HepG2 (cell line): ENCODE data around the gene TMEM87A. TPM values are rescaled to one million over a fixed set of nuclear protein-coding genes. Genes with fewer than 3 reads are reported as not detected.

ENCODE experiments used
- ATAC-seq: fragments of 200-7000 bp; cut with Tn5 transposase; 3 replicates; pipeline ENCODE4 v1.9.1; 2020; ENCODE audit warnings: mild to moderate bottlenecking, moderate library complexity
- BruUV-seq: library from RNA; stranded (reverse); fragments of 400-500 nt; replicated peaks from 2 replicates; lab custom pipeline; 2021; lab: Mats Ljungman, UMichigan
- CTCF ChIA-PET: fragments of 300-600 bp; formaldehyde crosslinking; extraction: SDS; loops from one replicate; lab custom pipeline; 2021; ENCODE audit warnings: low total read pairs, inconsistent platforms, low intra/inter-chr PET ratio; lab: Yijun Ruan, JAX
- POLR2A ChIA-PET: fragments of 350-600 bp; sonication (Branson Sonifier 250); formaldehyde crosslinking; loops from one replicate; lab custom pipeline; 2020; ENCODE audit warnings: antibody characterized with exemption, inconsistent platforms; lab: Yijun Ruan, JAX
- DNase-seq: peaks from one replicate; pipeline ENCODE4 v3.0.0-alpha.2; 2015; ENCODE audit warnings: low spot score
- FAIRE-seq: peaks from 3 replicates; lab custom pipeline; 2011; peaks lifted over from hg19 to GRCh38; lab: Jason Lieb, UNC
- H2AFZ ChIP-seq: one replicate; pipeline ENCODE4 v1.6.1; 2011; ENCODE audit warnings: low read length, inconsistent platforms
- H3K27ac ChIP-seq: fragments of 300-600 bp; 3 replicates; pipeline ENCODE4 v1.8.0; 2011; ENCODE audit warnings: mixed run types, mild to moderate bottlenecking, mixed read lengths, low read length, inconsistent platforms; ENCODE audit not compliant: insufficient read depth; ENCODE audit errors: extremely low read length
- H3K27me3 ChIP-seq, 2 experiments: fragments of 200-600 bp in 1 of 2; 2 replicates in 1 of 2; 3 replicates in 1 of 2; pipeline versions ENCODE4 v1.6.0 to v1.8.0; 2011; ENCODE audit warnings: low read length in 2 of 2, mild to moderate bottlenecking in 2 of 2, moderate library complexity in 2 of 2, inconsistent platforms in 1 of 2; ENCODE audit not compliant: insufficient read depth in 2 of 2, control insufficient read depth in 1 of 2
- H3K36me3 ChIP-seq, 2 experiments: fragments of 200-600 bp in 1 of 2; replicated peaks in 1 of 2; 2 replicates in 1 of 2; 3 replicates in 1 of 2; pipeline versions ENCODE4 v1.5.1 to v1.8.0; 2011; ENCODE audit warnings: low read length in 2 of 2, inconsistent platforms in 1 of 2; ENCODE audit not compliant: insufficient read depth in 2 of 2, control insufficient read depth in 1 of 2
- H3K4me1 ChIP-seq: 2 replicates; pipeline ENCODE4 v1.5.1; 2012; ENCODE audit warnings: low read length, inconsistent platforms; ENCODE audit not compliant: insufficient read depth
- H3K4me2 ChIP-seq: 2 replicates; pipeline ENCODE4 v1.6.0; 2011; ENCODE audit warnings: low read depth, low read length, inconsistent platforms
- H3K4me3 ChIP-seq, 3 experiments: fragments of 200-600 bp in 1 of 3; sonication (generic), shearing (Covaris generic) in 1 of 3; replicated peaks in 1 of 3; 2 replicates each; pipeline ENCODE4 v1.5.1; 2011 to 2016; ENCODE audit warnings: low read length in 3 of 3, inconsistent platforms in 2 of 3, low read depth in 2 of 3, mild to moderate bottlenecking in 2 of 3, control low read depth in 1 of 3, mixed read lengths in 1 of 3; ENCODE audit not compliant: insufficient read depth in 1 of 3
- H3K79me2 ChIP-seq: one replicate; pipeline ENCODE4 v1.6.1; 2011; ENCODE audit warnings: low read length, inconsistent platforms; ENCODE audit not compliant: insufficient read depth
- H3K9ac ChIP-seq: 2 replicates; pipeline ENCODE4 v1.6.0; 2011; ENCODE audit warnings: mild to moderate bottlenecking, low read depth, low read length, inconsistent platforms; ENCODE audit not compliant: insufficient read depth
- H3K9me3 ChIP-seq: 2 replicates; pipeline ENCODE4 v1.5.1; 2012; ENCODE audit warnings: mild to moderate bottlenecking, low read length
- H4K20me1 ChIP-seq: 2 replicates; pipeline ENCODE4 v1.6.0; 2011; ENCODE audit warnings: inconsistent platforms, mild to moderate bottlenecking, low read length, moderate library complexity; ENCODE audit not compliant: insufficient read depth
- EZH2 ChIP-seq: conservative IDR thresholded peaks from 2 replicates; pipeline ENCODE4 v1.6.1; 2012; ENCODE audit warnings: mild to moderate bottlenecking, low read depth, low read length, moderate library complexity
- JUNB ChIP-seq: sonication (generic); formaldehyde crosslinking; IDR thresholded peaks from 2 replicates; pipeline ENCODE4 v1.8.0; 2022; ENCODE audit warnings: missing genetic modification reagents, mild to moderate bottlenecking, borderline replicate concordance
- PAXIP1 ChIP-seq: sonication (generic); formaldehyde crosslinking; conservative IDR thresholded peaks from 2 replicates; pipeline ENCODE4 v1.4.0; 2020; ENCODE audit warnings: mild to moderate bottlenecking, missing genetic modification reagents, moderate library complexity
- PBX3 ChIP-seq: sonication (generic); formaldehyde crosslinking; IDR thresholded peaks from 2 replicates; pipeline ENCODE4 v1.8.1; 2023; ENCODE audit warnings: missing genetic modification reagents, inconsistent platforms, borderline replicate concordance
- SIN3B ChIP-seq: fragments of 150-350 bp; IDR thresholded peaks from 2 replicates; pipeline ENCODE4 v1.6.1; 2014; ENCODE audit warnings: low read length
- ZBTB10 ChIP-seq: sonication (generic); formaldehyde crosslinking; IDR thresholded peaks from 2 replicates; pipeline ENCODE4 v1.4.0; 2020; ENCODE audit warnings: missing genetic modification reagents, borderline replicate concordance
- WGBS: methylation state at CpG from one replicate; pipeline ENCODE4 v1.1.6; 2017; ENCODE audit warnings: low lambda C conversion rate; 5-methylcytosine and 5-hydroxymethylcytosine counted together
- in situ Hi-C: cut with HindIII; loops from 2 replicates; pipeline ENCODE4 v1.10.0; 2017; ENCODE audit warnings: low pct_unique_long_range_greater_than_20kb; ENCODE audit not compliant: extremely low pct_ligation_motif_present
- intact Hi-C: fragments of 100-400 bp; cut with micrococcal nuclease; formaldehyde crosslinking; loops from one replicate; pipeline ENCODE4 v1.10.0; 2022; ENCODE audit not compliant: unreplicated experiment
- polyA plus RNA-seq, 8 experiments: library from polyadenylated mRNA; depleted of rRNA in 3 of 8; stranded (reverse) in 7 of 8; unstranded in 1 of 8; fragments of >200 nt; fragmentation: Illumina TruSeq in 4 of 8; extraction: Trizol in 4 of 8; gene quantifications; 2 replicates each; pipeline versions ENCODE4 v1.2.1 to v1.2.3, GENCODE V29; 2011 to 2016; ENCODE audit warnings: low read depth in 4 of 8, missing spikeins in 1 of 8, mixed read lengths in 1 of 8; ENCODE audit not compliant: insufficient read depth in 1 of 8
- total RNA-seq, 5 experiments: library from RNA; depleted of rRNA; stranded (reverse); fragments of >200 nt; fragmentation: Illumina TruSeq; extraction: Trizol; gene quantifications; 2 replicates each; pipeline ENCODE4 v1.2.3, GENCODE V29; 2016; ENCODE audit warnings: low read depth in 1 of 5

Gene TMEM87A
- total and polyA plus RNA-seq, 2 of the 13 experiments (the other 11 are each of a cell fraction or from before 2014, with no cell fraction given), result 20.2 to 42.8 TPM

GRCh38 chr15:42166225-42166940 is 106.8 kb downstream of the TMEM87A start:
- no peak for FAIRE-seq
- CTCF ChIA-PET, result no interaction called here
- H3K27me3 ChIP-seq, result no peaks in the 10 kb centered on the region
- no TSS peak for BruUV-seq
- DNase-seq, result no peak
- H3K9me3 ChIP-seq, result no peaks in the 10 kb centered on the region
- no peak overlapping the region for H2AFZ ChIP-seq
- H3K4me3 ChIP-seq, result no peak overlapping the region
- in situ Hi-C loops, result no loop called here
- TF ChIP-seq PBX3, result no peak
- no peak for TF ChIP-seq EZH2
- TF ChIP-seq JUNB (CRISPR knock-in tag), result no peak
- TF ChIP-seq ZBTB10 (CRISPR knock-in tag), result no peak
- no peak for TF ChIP-seq PAXIP1 (CRISPR knock-in tag)
- no peak for TF ChIP-seq SIN3B
- TF ChIP-seq, all 625 proteins: peak for 0
- intact Hi-C loops, result no loop called here
- Histone ChIP-seq H3K36me3 (peaks cover 30 to 77% of the 10 kb centered on the region in 2 experiments), H3K79me2 (no peaks in the 10 kb centered on the region), H3K4me2 (no peak overlapping the region), H3K9ac (no peak overlapping the region), H4K20me1 (no peaks in the 10 kb centered on the region), H3K27ac (no peak overlapping the region), H3K4me1 (no peaks in the 10 kb centered on the region)
- POLR2A ChIA-PET, result no interaction called here
- ATAC-seq, result no peak
- WGBS, result 94% methylated on average over 11 of the region's 13 CpGs
